H1 (cell line): Measurements from ENCODE around the gene ZFYVE27. TPM values are rescaled to one million over a fixed set of nuclear protein-coding genes. Genes with fewer than 3 reads are reported as not detected.
A peak's percentile ranks its signal among the peaks of the same experiment; 100 is the strongest.

Experiments
- CEBPB ChIP-seq: IDR thresholded peaks from 2 replicates; pipeline ENCODE4 v1.6.1; 2012; ENCODE audit warnings: low read depth, low read length
- EGR1 ChIP-seq: IDR thresholded peaks from 2 replicates; pipeline ENCODE4 v1.6.1; 2011; ENCODE audit warnings: low read depth, low read length, borderline replicate concordance
- EP300 ChIP-seq, 2 experiments: IDR thresholded peaks; 1 replicate in 1 of 2; 2 replicates in 1 of 2; pipeline ENCODE4 v1.6.1; 2011 to 2012; ENCODE audit warnings: low read depth in 2 of 2, low read length in 2 of 2, mild to moderate bottlenecking in 2 of 2, borderline replicate concordance in 1 of 2, inconsistent platforms in 1 of 2, moderate library complexity in 1 of 2
- HDAC2 ChIP-seq, 2 experiments: fragments of 300-600 bp in 1 of 2; sonication (generic) in 1 of 2; IDR thresholded peaks; 2 replicates each; pipeline ENCODE4 v1.6.1; 2011 to 2012; ENCODE audit warnings: low read depth in 2 of 2, low read length in 2 of 2, mild to moderate bottlenecking in 2 of 2, moderate library complexity in 2 of 2, borderline replicate concordance in 1 of 2, inconsistent platforms in 1 of 2
- JUND ChIP-seq: IDR thresholded peaks from 2 replicates; pipeline ENCODE4 v1.6.1; 2011; ENCODE audit warnings: mild to moderate bottlenecking, improper control_type of control experiment, low read length
- KDM4A ChIP-seq: IDR thresholded peaks from one replicate; pipeline ENCODE4 v1.7.1; 2012; ENCODE audit warnings: low read depth, mild to moderate bottlenecking, moderate library complexity, low read length, inconsistent platforms; ENCODE audit not compliant: severe bottlenecking
- NRF1 ChIP-seq: IDR thresholded peaks from 2 replicates; pipeline ENCODE4 v1.6.1; 2011; ENCODE audit warnings: mild to moderate bottlenecking, low read depth, low read length, improper control_type of control experiment
- POLR2AphosphoS5 ChIP-seq: IDR thresholded peaks from 2 replicates; pipeline ENCODE4 v1.6.1; 2011; ENCODE audit warnings: low read depth, low read length
- RAD21 ChIP-seq, 2 experiments: IDR thresholded peaks in 1 of 2; conservative IDR thresholded peaks in 1 of 2; 2 replicates each; pipeline ENCODE4 v1.6.1; 2011; ENCODE audit warnings: low read depth in 2 of 2, low read length in 2 of 2, improper control_type of control experiment in 1 of 2, inconsistent platforms in 1 of 2, mild to moderate bottlenecking in 1 of 2, moderate library complexity in 1 of 2
- RBBP5 ChIP-seq: IDR thresholded peaks from 2 replicates; pipeline ENCODE4 v1.7.1; 2012; ENCODE audit warnings: low read depth, mild to moderate bottlenecking, inconsistent platforms, low read length, moderate library complexity, borderline replicate concordance
- RFX5 ChIP-seq: IDR thresholded peaks from 2 replicates; pipeline ENCODE4 v1.6.1; 2011; ENCODE audit warnings: low read depth, low read length, improper control_type of control experiment, borderline replicate concordance
- SP4 ChIP-seq: IDR thresholded peaks from 2 replicates; pipeline ENCODE4 v1.6.1; 2012; ENCODE audit warnings: low read length, inconsistent platforms
- TAF1 ChIP-seq: IDR thresholded peaks from 2 replicates; pipeline ENCODE4 v1.6.1; 2011; ENCODE audit warnings: mild to moderate bottlenecking, low read depth, low read length
- TAF7 ChIP-seq: optimal IDR thresholded peaks from 2 replicates; pipeline ENCODE3; 2011; ENCODE audit warnings: low read depth, mild to moderate bottlenecking, inconsistent platforms, low read length, moderate library complexity, borderline replicate concordance
- TBP ChIP-seq: IDR thresholded peaks from 2 replicates; pipeline ENCODE4 v1.6.1; 2011; ENCODE audit warnings: low read depth, low read length, improper control_type of control experiment
- polyA plus RNA-seq, 7 experiments: library from polyadenylated mRNA; depleted of rRNA in 3 of 7; stranded (reverse) in 5 of 7; unstranded in 2 of 7; fragments of >200 nt in 5 of 7; fragments of 200-250 nt in 2 of 7; gene quantifications; 1 replicate in 5 of 7; 2 replicates in 1 of 7; 4 replicates in 1 of 7; pipeline versions ENCODE4 v1.2.1 to v1.2.3, GENCODE V29; 2011 to 2013; ENCODE audit warnings: missing spikeins in 2 of 7, mixed read lengths in 2 of 7
- total RNA-seq: library from RNA; stranded (reverse); fragmentation: NEBNext Ultra II Directional; extraction: Animal tissue kit (Norgen Biotek cat#: 25700); gene quantifications from 2 replicates; pipeline ENCODE4 v1.2.1, GENCODE V29; 2021
- TF ChIP-seq, protein P1 (sequence below), 3 experiments: IDR thresholded peaks; 1 replicate in 2 of 3; 2 replicates in 1 of 3; pipeline versions ENCODE4 v1.5.1 to v1.6.1; 2011; ENCODE audit warnings: low read length in 3 of 3, mild to moderate bottlenecking in 3 of 3, inconsistent platforms in 2 of 3, low read depth in 1 of 3, moderate library complexity in 1 of 3; ENCODE audit not compliant: insufficient read depth in 1 of 3; ENCODE audit errors: control extremely low read depth in 1 of 3
- TF ChIP-seq, protein P2 (sequence below): IDR thresholded peaks from 2 replicates; pipeline ENCODE4 v1.6.1; 2011; ENCODE audit warnings: low read length, improper control_type of control experiment
- TF ChIP-seq, protein P3 (sequence below): IDR thresholded peaks from 2 replicates; pipeline ENCODE4 v1.6.1; 2012; ENCODE audit warnings: inconsistent platforms

Gene ZFYVE27
- total and polyA plus RNA-seq, 2 of the 8 experiments (the other 6 are each of a cell fraction or from before 2014, with no cell fraction given): 16.6 to 19.8 TPM

GRCh38 chr10:97713339-97713825 is 23.5 kb upstream of the ZFYVE27 start, which contains the start of gene MARVELD1 (continued):
- TF ChIP-seq, protein P1, sequence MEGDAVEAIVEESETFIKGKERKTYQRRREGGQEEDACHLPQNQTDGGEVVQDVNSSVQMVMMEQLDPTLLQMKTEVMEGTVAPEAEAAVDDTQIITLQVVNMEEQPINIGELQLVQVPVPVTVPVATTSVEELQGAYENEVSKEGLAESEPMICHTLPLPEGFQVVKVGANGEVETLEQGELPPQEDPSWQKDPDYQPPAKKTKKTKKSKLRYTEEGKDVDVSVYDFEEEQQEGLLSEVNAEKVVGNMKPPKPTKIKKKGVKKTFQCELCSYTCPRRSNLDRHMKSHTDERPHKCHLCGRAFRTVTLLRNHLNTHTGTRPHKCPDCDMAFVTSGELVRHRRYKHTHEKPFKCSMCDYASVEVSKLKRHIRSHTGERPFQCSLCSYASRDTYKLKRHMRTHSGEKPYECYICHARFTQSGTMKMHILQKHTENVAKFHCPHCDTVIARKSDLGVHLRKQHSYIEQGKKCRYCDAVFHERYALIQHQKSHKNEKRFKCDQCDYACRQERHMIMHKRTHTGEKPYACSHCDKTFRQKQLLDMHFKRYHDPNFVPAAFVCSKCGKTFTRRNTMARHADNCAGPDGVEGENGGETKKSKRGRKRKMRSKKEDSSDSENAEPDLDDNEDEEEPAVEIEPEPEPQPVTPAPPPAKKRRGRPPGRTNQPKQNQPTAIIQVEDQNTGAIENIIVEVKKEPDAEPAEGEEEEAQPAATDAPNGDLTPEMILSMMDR (IDR thresholded peaks at IDR 0.05; ENCODE audit: control extremely low read depth in 1 of 3, insufficient read depth in 1 of 3, low read depth in 1 of 3, low read length in 3 of 3): no peak
- no peak for TF ChIP-seq JUND
- TF ChIP-seq SP4: no peak
- no peak for TF ChIP-seq CEBPB
- 0 out of 4 replicates have a peak, but pooled peaks of 1 of the 2 experiments have one; percentile 14 for TF ChIP-seq HDAC2 (IDR thresholded peaks at IDR 0.05; ENCODE audit: borderline replicate concordance in 1 of 2, low read depth in 2 of 2, low read length in 2 of 2)
- no peak for TF ChIP-seq RFX5
- no peak for TF ChIP-seq NRF1
- TF ChIP-seq POLR2AphosphoS5: peak; percentile 59; the same call in 1 of the 2 replicates
- peak; percentile 31; the same call in 1 of the 2 replicates for TF ChIP-seq TAF1
- TF ChIP-seq RAD21 (IDR thresholded peaks at IDR 0.05 in 1 of 2, conservative IDR thresholded peaks at IDR 0.05 in 1 of 2; ENCODE audit: low read depth in 2 of 2, low read length in 2 of 2): no peak
- TF ChIP-seq EP300 (IDR thresholded peaks at IDR 0.05; ENCODE audit: borderline replicate concordance in 1 of 2, low read depth in 2 of 2, low read length in 2 of 2): no peak
- TF ChIP-seq TAF7: no peak
- no peak for TF ChIP-seq TBP
- peak; percentile 28; the same call in 1 of the 2 replicates for TF ChIP-seq RBBP5
- TF ChIP-seq, protein P2, sequence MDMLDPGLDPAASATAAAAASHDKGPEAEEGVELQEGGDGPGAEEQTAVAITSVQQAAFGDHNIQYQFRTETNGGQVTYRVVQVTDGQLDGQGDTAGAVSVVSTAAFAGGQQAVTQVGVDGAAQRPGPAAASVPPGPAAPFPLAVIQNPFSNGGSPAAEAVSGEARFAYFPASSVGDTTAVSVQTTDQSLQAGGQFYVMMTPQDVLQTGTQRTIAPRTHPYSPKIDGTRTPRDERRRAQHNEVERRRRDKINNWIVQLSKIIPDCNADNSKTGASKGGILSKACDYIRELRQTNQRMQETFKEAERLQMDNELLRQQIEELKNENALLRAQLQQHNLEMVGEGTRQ: no peak
- no peak for TF ChIP-seq KDM4A
- TF ChIP-seq, protein P3, sequence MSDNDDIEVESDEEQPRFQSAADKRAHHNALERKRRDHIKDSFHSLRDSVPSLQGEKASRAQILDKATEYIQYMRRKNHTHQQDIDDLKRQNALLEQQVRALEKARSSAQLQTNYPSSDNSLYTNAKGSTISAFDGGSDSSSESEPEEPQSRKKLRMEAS: peak; percentile 19; the same call in 1 of the 2 replicates
- TF ChIP-seq EGR1: peak; percentile 66; the same call in 1 of the 2 replicates
